ENCODE results near the gene PIK3CB. TPM values are rescaled to one million over a fixed set of nuclear protein-coding genes. Genes with fewer than 3 reads are reported as not detected.
"Not testable (repeated sequence)": the region's sequence is repeated elsewhere in the genome, so short reads cannot be mapped to it uniquely, and the experiment has no call there.

Gene PIK3CB
- total RNA-seq, 5 donors from 2014 or later (not counting 1 experiment from before 2014, with no cell fraction given): 25.2 to 34.4 (median 30.9) TPM

DNA sequence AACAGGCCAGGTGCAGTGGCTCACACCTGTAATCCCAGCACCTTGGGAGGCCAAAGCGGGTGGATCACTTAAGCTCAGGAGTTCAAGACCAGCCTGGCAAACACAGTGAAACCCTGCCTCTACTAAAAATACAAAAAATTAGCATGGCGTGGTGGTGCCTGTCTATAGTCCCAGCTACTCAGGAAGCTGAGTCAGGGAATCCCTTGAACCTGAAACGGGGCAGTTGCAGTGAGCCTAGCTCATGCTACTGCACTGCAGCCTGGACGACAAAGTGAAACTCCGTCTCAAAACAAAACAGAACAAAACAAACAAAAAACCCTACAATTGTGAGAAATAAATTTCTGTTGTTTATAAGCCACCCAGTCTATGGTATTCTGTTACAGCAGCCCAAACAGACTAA is 94.7 kb downstream of the PIK3CB start:
- Histone ChIP-seq H3K36me3 (ENCODE audit: control insufficient read depth in 2 of 2, extremely low read depth in 1 of 2, insufficient read depth in 1 of 2, low read length in 1 of 2) (peaks cover 0 to 9% of the 10 kb centered on the region in 2 donors), H3K27ac (ENCODE audit: low read length) (no peak overlapping the region), H3K9me3 (no peaks in the 10 kb centered on the region), H3K27me3 (replicated peaks in 1 of 2; ENCODE audit: control insufficient read depth in 2 of 2, extremely low read depth in 1 of 2, insufficient read depth in 2 of 2, low read length in 1 of 2) (no peaks in the 10 kb centered on the region), H3K4me1 (ENCODE audit: control insufficient read depth in 1 of 2, extremely low read depth in 1 of 2, insufficient read depth in 2 of 2, low read length in 2 of 2) (no peaks in the 10 kb centered on the region), H3K4me3 (ENCODE audit: control insufficient read depth in 1 of 2, extremely low read depth in 1 of 2, low read length in 1 of 2) (no peak overlapping the region)
- Mint-ChIP-seq H3K4me3 (no peak overlapping the region), H3K27ac (no peak overlapping the region), H3K27me3 (no peaks in the 10 kb centered on the region), H3K9me3 (no peaks in the 10 kb centered on the region), H3K36me3 (peaks cover 45% of the 10 kb centered on the region), H3K4me1 (peaks cover 0 to 6% (median 4%) of the 10 kb centered on the region in 3 donors)
- POLR2A ChIA-PET: no interaction called here
- ATAC-seq (replicated peaks in 1 of 4) (no peak), DNase-seq (no peak)
- CTCF ChIA-PET: interaction anchor here (0.6 to 1.2 kb wide), 2 partner anchors 176 to 184 kb away, joined by 3 to 4 read pairs; no protein-coding TSS in a partner anchor
- WGBS (ENCODE audit: insufficient coverage): 80% methylated on average over 2 of the region's 5 CpGs

GRCh38 chr3:138732456-138732855 is 102.3 kb downstream of the PIK3CB start:
- CTCF ChIA-PET: interaction anchor here in 1 of 2 donors (0.9 kb wide), 1 partner anchor 191 kb away, joined by 3 read pairs; no protein-coding TSS in a partner anchor
- Histone ChIP-seq H3K4me3 (ENCODE audit: control insufficient read depth in 1 of 2, extremely low read depth in 1 of 2, low read length in 1 of 2) (no peak overlapping the region), H3K27ac (ENCODE audit: low read length) (no peak overlapping the region), H3K9me3 (no peaks in the 10 kb centered on the region), H3K4me1 (ENCODE audit: control insufficient read depth in 1 of 2, extremely low read depth in 1 of 2, insufficient read depth in 2 of 2, low read length in 2 of 2) (no peaks in the 10 kb centered on the region), H3K27me3 (replicated peaks in 1 of 2; ENCODE audit: control insufficient read depth in 2 of 2, extremely low read depth in 1 of 2, insufficient read depth in 2 of 2, low read length in 1 of 2) (no peaks in the 10 kb centered on the region), H3K36me3 (ENCODE audit: control insufficient read depth in 2 of 2, extremely low read depth in 1 of 2, insufficient read depth in 1 of 2, low read length in 1 of 2) (peaks cover 0 to 9% of the 10 kb centered on the region in 2 donors)
- no peak for DNase-seq
- Mint-ChIP-seq H3K27me3 (no peaks in the 10 kb centered on the region), H3K4me1 (no peaks in the 10 kb centered on the region), H3K27ac (no peak overlapping the region), H3K4me3 (no peak overlapping the region), H3K36me3 (peaks cover 31% of the 10 kb centered on the region), H3K9me3 (no peaks in the 10 kb centered on the region)
- no peak for ATAC-seq (replicated peaks in 1 of 4)
- WGBS (ENCODE audit: insufficient coverage): no CpG with 5 or more reads among the region's 1 CpG
- POLR2A ChIA-PET: no interaction called here

- DNase-seq (no peak), ATAC-seq (replicated peaks in 1 of 4) (no peak)
- ChIA-PET CTCF (interaction anchor here (0.6 to 1.5 kb wide), 3 partner anchors 188 to 548 kb away, joined by 3 to 4 read pairs (median 4); no protein-coding TSS in a partner anchor), POLR2A (no interaction called here)
- H3K4me1 ChIP-seq (ENCODE audit: control insufficient read depth in 1 of 2, extremely low read depth in 1 of 2, insufficient read depth in 2 of 2, low read length in 2 of 2): peaks cover 0 to 2% of the 10 kb centered on the region in 2 experiments
- no peak overlapping the region for H3K4me3 ChIP-seq (ENCODE audit: control insufficient read depth in 1 of 2, extremely low read depth in 1 of 2, low read length in 1 of 2)
- H3K27ac ChIP-seq (ENCODE audit: low read length): no peak overlapping the region
- Mint-ChIP-seq H3K27me3 (no peaks in the 10 kb centered on the region), H3K27ac (no peak overlapping the region), H3K36me3 (peaks cover 43% of the 10 kb centered on the region), H3K4me3 (no peak overlapping the region), H3K9me3 (no peaks in the 10 kb centered on the region), H3K4me1 (peaks cover 4 to 13% (median 8%) of the 10 kb centered on the region in 3 donors)
- no peaks in the 10 kb centered on the region for H3K9me3 ChIP-seq
- 100% methylated on average over 1 of the region's 5 CpGs for WGBS (ENCODE audit: insufficient coverage)
- peaks cover 0 to 6% of the 10 kb centered on the region in 2 donors for H3K36me3 ChIP-seq (ENCODE audit: control insufficient read depth in 2 of 2, extremely low read depth in 1 of 2, insufficient read depth in 1 of 2, low read length in 1 of 2)
- no peaks in the 10 kb centered on the region for H3K27me3 ChIP-seq (replicated peaks in 1 of 2; ENCODE audit: control insufficient read depth in 2 of 2, extremely low read depth in 1 of 2, insufficient read depth in 2 of 2, low read length in 1 of 2)
Measured at GRCh38 chr3:138726946-138727730, 107.6 kb downstream of the PIK3CB start.

DNA sequence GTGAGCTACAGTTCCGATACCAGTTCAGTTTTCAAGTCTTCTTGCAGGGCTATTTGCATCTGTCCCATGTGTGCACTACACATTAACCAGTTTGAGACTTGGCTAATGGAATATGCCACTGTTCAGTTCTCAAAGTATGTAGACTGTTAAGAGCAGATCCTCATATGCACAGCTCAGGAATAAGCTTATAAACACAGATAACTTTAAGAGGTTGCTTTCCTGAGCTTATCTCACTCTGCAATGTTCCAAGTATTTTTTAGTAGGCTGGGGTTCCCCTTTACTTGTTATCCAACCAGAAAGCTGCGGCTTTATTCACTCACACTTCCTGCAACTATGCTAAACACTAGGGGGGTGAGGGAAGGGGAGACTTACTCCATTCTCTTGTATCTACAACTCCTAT is 108.7 kb downstream of the PIK3CB start:
- H3K27me3 ChIP-seq (replicated peaks in 1 of 2; ENCODE audit: control insufficient read depth in 2 of 2, extremely low read depth in 1 of 2, insufficient read depth in 2 of 2, low read length in 1 of 2); DNase-seq; ATAC-seq (replicated peaks in 1 of 4); H3K9me3 ChIP-seq; H3K36me3 ChIP-seq (ENCODE audit: control insufficient read depth in 2 of 2, extremely low read depth in 1 of 2, insufficient read depth in 1 of 2, low read length in 1 of 2); H3K27ac ChIP-seq (ENCODE audit: low read length); POLR2A ChIA-PET; H3K4me1 ChIP-seq (ENCODE audit: control insufficient read depth in 1 of 2, extremely low read depth in 1 of 2, insufficient read depth in 2 of 2, low read length in 2 of 2); CTCF ChIA-PET; H3K4me3 Mint-ChIP-seq; H3K27me3 Mint-ChIP-seq; H3K27ac Mint-ChIP-seq; H3K9me3 Mint-ChIP-seq; H3K4me3 ChIP-seq (ENCODE audit: control insufficient read depth in 1 of 2, extremely low read depth in 1 of 2, low read length in 1 of 2): not testable (repeated sequence)
- WGBS (ENCODE audit: insufficient coverage): 100% methylated on average over 1 of the region's 2 CpGs
- H3K4me1 Mint-ChIP-seq: peaks cover 4 to 18% (median 17%) of the 10 kb centered on the region in 3 donors
- peaks cover 43% of the 10 kb centered on the region for H3K36me3 Mint-ChIP-seq

DNA sequence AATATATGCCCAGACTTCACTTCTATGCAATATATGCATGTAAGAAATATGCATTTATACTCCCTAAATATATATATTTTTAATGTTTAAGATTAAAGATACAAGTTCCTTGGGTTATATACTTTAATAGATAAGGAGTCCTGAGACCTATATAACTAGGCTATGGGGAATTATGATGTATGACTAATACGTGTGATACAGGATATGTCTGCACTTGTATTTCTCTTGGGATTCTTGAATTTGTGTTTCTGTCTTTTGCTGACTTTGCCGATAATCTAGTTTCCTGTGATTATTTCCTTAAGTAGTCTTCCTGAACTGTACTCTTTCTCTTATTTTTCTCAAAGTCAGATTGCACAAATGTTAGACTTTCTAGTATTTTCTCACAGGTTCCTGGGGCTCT is 109.6 kb downstream of the PIK3CB start:
- ATAC-seq (replicated peaks in 1 of 4): no peak
- POLR2A ChIA-PET: no interaction called here
- peaks cover 4 to 18% (median 17%) of the 10 kb centered on the region in 3 donors for H3K4me1 Mint-ChIP-seq
- no CpG with 5 or more reads among the region's 2 CpGs for WGBS (ENCODE audit: insufficient coverage)
- peaks cover 0 to 2% of the 10 kb centered on the region in 2 donors for H3K36me3 ChIP-seq (ENCODE audit: control insufficient read depth in 2 of 2, extremely low read depth in 1 of 2, insufficient read depth in 1 of 2, low read length in 1 of 2)
- H3K4me1 ChIP-seq (ENCODE audit: control insufficient read depth in 1 of 2, extremely low read depth in 1 of 2, insufficient read depth in 2 of 2, low read length in 2 of 2): peaks cover 2 to 3% of the 10 kb centered on the region in 2 experiments
- no peak overlapping the region for H3K4me3 Mint-ChIP-seq
- H3K36me3 Mint-ChIP-seq: peaks cover 44% of the 10 kb centered on the region
- no peak overlapping the region for H3K27ac Mint-ChIP-seq
- H3K4me3 ChIP-seq (ENCODE audit: control insufficient read depth in 1 of 2, extremely low read depth in 1 of 2, low read length in 1 of 2): no peak overlapping the region
- no peak overlapping the region for H3K27ac ChIP-seq (ENCODE audit: low read length)
- H3K27me3 Mint-ChIP-seq: no peaks in the 10 kb centered on the region
- DNase-seq: no peak
- no peaks in the 10 kb centered on the region for H3K9me3 Mint-ChIP-seq
- H3K27me3 ChIP-seq (replicated peaks in 1 of 2; ENCODE audit: control insufficient read depth in 2 of 2, extremely low read depth in 1 of 2, insufficient read depth in 2 of 2, low read length in 1 of 2): no peaks in the 10 kb centered on the region
- CTCF ChIA-PET: no interaction called here
- no peaks in the 10 kb centered on the region for H3K9me3 ChIP-seq

- Histone ChIP-seq H3K27me3 (replicated peaks in 1 of 2; ENCODE audit: control insufficient read depth in 2 of 2, extremely low read depth in 1 of 2, insufficient read depth in 2 of 2, low read length in 1 of 2) (no peaks in the 10 kb centered on the region), H3K27ac (ENCODE audit: low read length) (no peak overlapping the region), H3K4me1 (ENCODE audit: control insufficient read depth in 1 of 2, extremely low read depth in 1 of 2, insufficient read depth in 2 of 2, low read length in 2 of 2) (peaks cover 2 to 3% of the 10 kb centered on the region in 2 experiments), H3K36me3 (ENCODE audit: control insufficient read depth in 2 of 2, extremely low read depth in 1 of 2, insufficient read depth in 1 of 2, low read length in 1 of 2) (peaks cover 0 to 5% of the 10 kb centered on the region in 2 donors), H3K4me3 (ENCODE audit: control insufficient read depth in 1 of 2, extremely low read depth in 1 of 2, low read length in 1 of 2) (no peak overlapping the region), H3K9me3 (no peaks in the 10 kb centered on the region)
- Mint-ChIP-seq H3K4me3 (no peak overlapping the region), H3K27me3 (no peaks in the 10 kb centered on the region), H3K36me3 (peaks cover 45% of the 10 kb centered on the region), H3K4me1 (peaks cover 6 to 18% (median 17%) of the 10 kb centered on the region in 3 donors), H3K27ac (no peak overlapping the region), H3K9me3 (no peaks in the 10 kb centered on the region)
- ATAC-seq (replicated peaks in 1 of 4) (no peak), DNase-seq (no peak)
- WGBS (ENCODE audit: insufficient coverage): 92% methylated on average over 2 of the region's 6 CpGs
- ChIA-PET CTCF (interaction anchor here in 1 of 2 donors (0.5 kb wide), 1 partner anchor 143 kb away, joined by 11 read pairs; no protein-coding TSS in a partner anchor), POLR2A (no interaction called here)
Measured at GRCh38 chr3:138724443-138724842, 110.3 kb downstream of the PIK3CB start.
